ENCODE data around the gene RPL28.
"Not testable (repeated sequence)": the region's sequence is repeated elsewhere in the genome, so short reads cannot be mapped to it uniquely, and the experiment has no call there.

Gene RPL28

GRCh38 chr19:55432241-55432959 is 46.7 kb downstream of the RPL28 start:
- no peak for DNase-seq

- no peak for DNase-seq
These were observed 47.6 kb downstream of the RPL28 start for GRCh38 chr19:55433292-55433691.

- no peak for DNase-seq
These were observed 48.7 kb downstream of the RPL28 start for GRCh38 chr19:55434356-55434919.

GRCh38 chr19:55435020-55435419 is 49.3 kb downstream of the RPL28 start:
- DNase-seq = no peak

- DNase-seq = no peak
These were observed 51.1 kb downstream of the RPL28 start for GRCh38 chr19:55436847-55437246.

- DNase-seq = no peak
These were observed 51.7 kb downstream of the RPL28 start for GRCh38 chr19:55437410-55437809.

GRCh38 chr19:55439052-55439451 is 53.3 kb downstream of the RPL28 start:
- no peak for DNase-seq

GRCh38 chr19:55440411-55441105 is 54.8 kb downstream of the RPL28 start:
- no peak for DNase-seq

GRCh38 chr19:55441319-55441691 is 55.6 kb downstream of the RPL28 start:
- no peak for DNase-seq

GRCh38 chr19:55441692-55442321 is 56.1 kb downstream of the RPL28 start:
- DNase-seq = no peak

GRCh38 chr19:55442372-55442961 is 56.7 kb downstream of the RPL28 start:
- no peak for DNase-seq

- no peak for DNase-seq
These were observed 57.5 kb downstream of the RPL28 start, which contains the start of gene SHISA7 for GRCh38 chr19:55443045-55443823. Gene SHISA7 (minus strand): TSS chr19:55443300. CDS start chr19:55442863, 437 bp downstream.

GRCh38 chr19:55443824-55444480 is 58.2 kb downstream of the RPL28 start:
- no peak for DNase-seq

- DNase-seq = no peak
These were observed 58.9 kb downstream of the RPL28 start for GRCh38 chr19:55444646-55445045.

GRCh38 chr19:55446060-55446459 is 60.3 kb downstream of the RPL28 start:
- DNase-seq = no peak

GRCh38 chr19:55447421-55448174 is 61.9 kb downstream of the RPL28 start:
- DNase-seq = no peak

GRCh38 chr19:55448175-55448490 is 62.4 kb downstream of the RPL28 start:
- DNase-seq = not testable (repeated sequence)

- DNase-seq = no peak
These were observed 63.7 kb downstream of the RPL28 start for GRCh38 chr19:55449469-55449868.

- DNase-seq = no peak
These were observed 65.6 kb downstream of the RPL28 start for GRCh38 chr19:55451163-55451964.

Data from stimulated activated CD4-positive, alpha-beta T cell treated with anti-CD3 and anti-CD28 coated beads, Interleukin-1b, Interleukin-23, amount 100 ng/mL, for 48 hours (primary cell).